Eye (tissue), 1 donor: ENCODE results near the gene PWWP2A.

ENCODE experiments used
- DNase-seq: peaks from one replicate; pipeline ENCODE4 v3.0.0-alpha.2; 2015

The PWWP2A gene

DNA sequence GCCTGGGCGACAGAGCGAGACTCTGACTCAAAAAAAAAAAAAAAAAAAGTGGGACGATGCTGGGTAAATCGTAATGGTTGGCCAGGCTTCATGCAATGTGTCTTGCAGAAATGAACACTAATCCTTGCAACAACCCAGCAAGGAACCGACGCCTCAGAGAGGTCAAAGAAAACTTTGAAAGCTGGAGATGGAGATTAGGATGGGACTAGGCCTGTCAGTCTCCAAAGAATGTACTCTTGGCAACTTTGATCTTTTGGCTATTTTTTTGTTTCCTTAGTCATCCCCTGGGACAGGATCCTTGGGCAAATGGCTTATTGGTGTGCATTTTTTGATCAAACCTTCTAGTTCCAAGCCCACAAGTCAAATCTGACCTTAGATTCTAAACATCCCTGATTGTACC, 10.6 kb upstream of the PWWP2A start:
- DNase-seq, result no peak

DNA sequence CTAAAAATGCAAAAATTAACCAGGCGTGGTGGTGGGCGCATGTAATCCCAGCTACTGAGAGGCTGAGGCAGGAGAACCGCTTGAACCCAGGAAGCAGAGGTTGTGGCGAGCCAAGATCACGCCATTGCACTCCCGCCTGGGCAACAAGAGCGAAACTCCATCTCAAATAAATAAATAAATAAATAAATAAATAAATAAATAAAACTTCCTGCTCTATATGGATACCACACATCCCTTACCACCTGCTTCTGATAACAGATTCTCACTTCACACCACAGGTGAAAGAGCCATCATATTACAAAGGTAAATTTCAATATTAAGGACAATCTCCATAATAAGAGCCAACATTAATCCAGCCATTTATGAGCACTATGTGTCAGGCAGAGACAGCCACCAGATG, 9.4 kb upstream of the PWWP2A start:
- DNase-seq, result no peak

GRCh38 chr5:160119905-160120266, 636 bp upstream of the PWWP2A start:
- DNase-seq, result no peak

- DNase-seq, result no peak
Measured at GRCh38 chr5:160118349-160119141, 705 bp downstream of the PWWP2A start.

DNA sequence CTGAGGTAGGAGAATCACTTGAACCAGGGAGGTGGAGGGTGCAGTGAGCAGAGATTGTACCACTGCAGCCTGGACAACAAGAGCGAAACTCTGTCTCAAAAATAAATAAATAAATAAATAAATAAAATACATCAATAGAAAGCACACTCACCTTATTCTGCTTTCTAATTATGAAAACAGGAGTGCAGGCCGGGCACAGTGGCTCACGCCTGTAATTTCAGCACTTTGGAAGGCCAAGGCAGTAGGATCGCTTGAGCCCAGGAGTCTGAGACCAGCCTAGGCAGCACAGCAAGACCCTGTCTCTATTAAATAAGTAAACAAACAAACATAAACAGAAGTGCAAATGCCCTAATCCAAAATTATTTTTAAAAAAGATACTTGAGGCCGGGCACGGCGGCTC, 2.3 kb downstream of the PWWP2A start:
- DNase-seq, result no peak

- DNase-seq, result no peak
Measured at GRCh38 chr5:160108124-160108523, 11.1 kb downstream of the PWWP2A start.

DNA sequence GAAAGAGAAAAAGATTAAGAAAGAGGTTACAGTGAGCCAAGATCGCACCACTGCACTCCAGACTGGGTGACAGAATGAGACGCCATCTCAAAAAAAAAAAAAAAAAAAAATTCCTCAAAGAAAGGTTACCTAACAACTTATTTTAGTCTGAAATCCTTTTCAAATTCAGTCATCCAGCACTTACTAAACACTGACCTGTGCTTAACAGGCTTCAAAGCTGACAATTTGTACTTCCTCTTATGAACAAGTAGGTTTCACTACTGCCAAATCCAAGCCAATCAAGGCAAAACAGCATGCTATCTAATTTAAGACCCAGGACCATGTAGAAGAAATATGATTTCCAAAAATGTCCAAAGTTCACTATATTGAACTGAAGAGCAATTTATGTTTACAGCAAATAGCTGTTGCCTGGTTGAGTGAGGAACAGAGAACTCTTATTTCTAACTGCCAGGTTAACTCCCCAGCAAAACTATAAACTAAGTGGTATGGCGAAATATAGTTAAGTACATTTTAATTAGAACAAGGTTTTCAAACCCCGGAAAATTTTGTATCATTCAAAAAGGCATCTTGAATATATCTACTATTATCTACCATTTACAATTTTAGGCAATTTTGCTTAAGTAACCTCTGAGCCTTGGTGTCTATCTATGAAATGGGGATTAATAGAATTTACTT, 13.4 kb downstream of the PWWP2A start:
- no peak for DNase-seq

DNA sequence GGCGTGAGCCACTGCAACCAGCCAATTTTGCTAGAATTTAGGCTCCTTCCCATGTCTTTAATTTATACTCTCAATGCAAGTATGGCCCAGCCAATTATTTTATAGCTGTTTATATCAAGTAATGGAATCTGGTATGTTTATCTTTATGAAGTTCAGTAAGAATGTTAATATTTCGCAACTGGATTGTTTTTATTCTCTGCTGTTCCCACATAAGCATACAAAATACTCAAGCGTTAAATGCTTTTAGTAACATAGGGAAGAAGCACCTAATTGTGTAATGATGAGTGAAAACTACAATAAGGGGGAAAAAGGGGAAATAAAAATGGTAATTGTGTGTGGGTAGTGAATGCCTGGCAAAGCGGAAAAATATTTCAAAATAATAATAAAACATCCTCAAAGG, 21.3 kb downstream of the PWWP2A start:
- DNase-seq, result no peak

GRCh38 chr5:160096178-160096577, 23.1 kb downstream of the PWWP2A start:
- no peak for DNase-seq

DNA sequence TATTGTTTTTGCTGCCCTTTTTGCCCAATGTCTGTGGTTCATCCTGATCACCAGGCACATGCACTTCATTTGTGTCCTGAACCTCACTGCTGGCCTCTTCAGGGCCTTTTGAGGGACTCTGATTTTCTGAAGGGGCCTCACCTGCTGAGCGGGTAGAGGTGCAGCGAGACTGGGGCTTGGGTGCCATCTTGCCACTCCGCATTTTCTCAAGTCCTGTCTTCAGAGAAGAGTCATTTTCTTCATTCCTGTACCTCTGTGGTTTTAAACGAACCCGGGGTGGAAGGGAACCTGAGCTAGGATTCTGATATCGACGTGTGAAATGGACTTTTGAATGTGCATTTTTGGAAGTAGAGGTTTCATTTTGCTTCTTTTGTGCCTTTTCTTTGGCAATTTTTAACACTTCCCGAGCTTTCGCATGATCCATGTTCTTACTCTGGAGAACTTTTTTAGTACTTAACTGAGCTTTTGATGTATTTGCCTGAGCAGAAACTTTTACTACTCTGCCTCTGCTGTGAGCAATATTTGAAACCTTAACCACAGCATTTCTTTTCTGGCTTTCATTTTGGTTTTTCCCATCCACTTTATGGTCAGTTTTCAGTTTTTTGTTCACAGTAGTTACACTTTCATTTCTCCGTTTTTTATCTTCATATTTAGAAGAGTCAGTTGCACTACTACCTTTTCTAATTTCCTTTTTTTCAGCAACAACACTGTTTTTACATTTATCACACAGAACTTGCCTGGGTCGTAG, 26.1 kb downstream of the PWWP2A start:
- no peak for DNase-seq

DNA sequence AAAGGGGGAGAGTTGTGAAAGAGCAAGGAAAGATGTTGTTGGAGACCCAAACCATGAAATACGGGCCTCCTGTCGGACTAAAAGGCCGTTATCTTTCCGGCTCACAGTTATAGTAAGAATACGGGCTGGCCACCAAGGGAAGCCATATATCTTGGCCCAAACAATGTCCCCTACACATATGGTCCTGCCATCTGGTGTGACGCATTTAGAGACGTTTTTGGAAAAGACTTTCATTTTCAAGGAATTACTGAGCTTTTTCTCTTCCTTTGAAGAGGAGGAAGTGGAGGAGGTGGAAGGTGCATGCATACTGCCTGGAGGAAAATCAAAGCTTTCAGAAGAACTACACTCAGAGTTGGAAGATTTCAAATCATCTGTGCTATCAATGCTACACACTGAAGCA, 26.7 kb downstream of the PWWP2A start:
- DNase-seq, result no peak

- DNase-seq, result no peak
Measured at GRCh38 chr5:160090059-160090458, 29.2 kb downstream of the PWWP2A start.

- DNase-seq, result no peak
Measured at GRCh38 chr5:160089531-160089930, 29.7 kb downstream of the PWWP2A start.

- no peak for DNase-seq
Measured at GRCh38 chr5:160088805-160089204, 30.4 kb downstream of the PWWP2A start.

DNA sequence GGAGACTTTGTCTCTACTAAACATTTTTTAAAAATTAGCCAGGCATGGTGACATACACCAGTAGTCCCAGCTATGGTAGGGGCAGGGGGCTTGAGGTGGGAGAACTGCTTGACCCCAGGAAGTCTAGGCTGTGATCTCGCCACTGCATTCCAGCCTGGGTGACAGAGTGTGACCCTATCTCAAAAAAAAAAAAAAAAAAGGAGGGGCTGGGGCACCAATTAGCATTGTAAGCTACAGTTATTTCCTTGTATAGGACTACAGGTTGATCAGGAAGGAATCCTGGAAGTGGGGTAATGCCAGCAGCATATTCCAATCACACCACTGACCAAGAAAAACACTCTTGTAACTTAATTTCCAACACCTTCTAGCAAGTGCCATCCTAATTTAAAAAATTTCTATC, 32.1 kb downstream of the PWWP2A start:
- no peak for DNase-seq

- DNase-seq, result no peak
Measured at GRCh38 chr5:160084144-160084543, 35.1 kb downstream of the PWWP2A start.

DNA sequence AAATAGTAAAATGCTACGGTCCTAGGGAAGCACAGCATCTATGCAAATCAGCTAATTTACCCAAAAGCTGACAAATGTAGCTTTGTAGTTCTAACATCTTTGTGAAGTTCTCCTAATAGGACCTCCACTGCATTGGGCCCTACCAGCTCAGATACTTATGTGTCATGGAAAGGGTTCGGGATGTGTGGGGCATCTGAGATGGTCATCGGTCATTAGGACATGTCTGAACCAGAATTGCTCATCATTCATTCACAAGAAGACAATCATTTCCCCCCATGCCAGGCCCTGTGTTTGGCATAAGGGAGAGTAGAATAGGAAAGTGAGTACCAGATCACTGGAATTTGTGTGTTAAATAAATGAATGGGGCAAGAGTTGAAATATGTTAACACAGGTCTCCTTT, 35.7 kb downstream of the PWWP2A start:
- DNase-seq, result no peak

GRCh38 chr5:160082614-160083500, 36.4 kb downstream of the PWWP2A start:
- DNase-seq, result peak; percentile 31

DNA sequence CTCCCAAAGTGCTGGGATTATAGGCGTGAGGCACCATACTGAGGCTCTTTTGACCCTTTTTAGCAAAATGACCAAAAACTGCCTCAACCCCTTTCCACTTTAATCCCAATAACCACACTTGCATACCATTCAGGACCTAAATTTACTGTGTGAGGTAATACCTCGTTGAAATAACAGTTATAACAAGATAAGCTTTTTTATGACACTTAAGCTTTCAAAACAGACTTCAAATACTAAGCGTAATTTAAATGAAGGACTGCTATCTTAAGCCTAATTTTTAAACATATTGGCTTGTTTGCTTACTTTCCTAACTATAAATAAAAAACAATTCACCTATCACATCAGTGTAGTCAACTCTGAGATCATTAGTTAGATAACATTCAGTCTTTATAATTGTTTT, 37.8 kb downstream of the PWWP2A start:
- DNase-seq, result no peak

GRCh38 chr5:160079753-160080152, 39.5 kb downstream of the PWWP2A start:
- no peak for DNase-seq

GRCh38 chr5:160076997-160077396, 42.3 kb downstream of the PWWP2A start:
- no peak for DNase-seq

GRCh38 chr5:160075073-160075472, 44.2 kb downstream of the PWWP2A start:
- peak; percentile 14 for DNase-seq

- no peak for DNase-seq
Measured at GRCh38 chr5:160071916-160072315, 47.3 kb downstream of the PWWP2A start.
